Tibial nerve (tissue), 4 donors: ENCODE data around the gene GZMB. TPM values are rescaled to one million over a fixed set of nuclear protein-coding genes. Genes with fewer than 3 reads are reported as not detected.

Source experiments
- DNase-seq, 2 donors: peaks; one replicate each; pipeline ENCODE4 v3.0.0-alpha.2; 2019; ENCODE audit warnings: low spot score in 2 of 2
- H3K27ac ChIP-seq, 4 donors: fragments of 200-600 bp; sonication (generic) in 3 of 4; one replicate each; pipeline ENCODE4 v1.5.1; 2017 to 2019; ENCODE audit warnings: mild to moderate bottlenecking in 1 of 4
- H3K27me3 ChIP-seq, 2 donors: fragments of 200-600 bp; sonication (generic) in 1 of 2; one replicate each; pipeline versions ENCODE4 v1.5.1 to v1.6.0; 2017 to 2019
- H3K36me3 ChIP-seq, 3 donors: fragments of 200-600 bp; sonication (generic); one replicate each; pipeline ENCODE4 v1.5.1; 2018 to 2019
- H3K4me1 ChIP-seq, 4 donors: fragments of 200-600 bp; sonication (generic) in 3 of 4; one replicate each; pipeline ENCODE4 v1.5.1; 2017 to 2019
- H3K4me3 ChIP-seq, 4 donors: fragments of 200-600 bp; sonication (generic) in 3 of 4; one replicate each; pipeline ENCODE4 v1.5.1; 2017 to 2019; ENCODE audit warnings: mild to moderate bottlenecking in 1 of 4, moderate library complexity in 1 of 4
- H3K9me3 ChIP-seq, 4 donors: fragments of 200-600 bp; sonication (generic) in 3 of 4; one replicate each; pipeline ENCODE4 v1.5.1; 2017 to 2019
- CTCF ChIP-seq, 5 experiments: fragments of 200-600 bp in 3 of 5; fragments of 450-650 bp in 2 of 5; sonication (generic) in 3 of 5; IDR thresholded peaks; one replicate each; pipeline ENCODE4 v1.5.1; 2016 to 2019; ENCODE audit warnings: antibody characterized with exemption in 5 of 5, mild to moderate bottlenecking in 3 of 5, moderate library complexity in 2 of 5
- EP300 ChIP-seq, 2 donors: sonication (generic); formaldehyde crosslinking; IDR thresholded peaks; one replicate each; pipeline ENCODE4 v1.6.1; 2017; ENCODE audit warnings: antibody characterized with exemption in 2 of 2, mild to moderate bottlenecking in 1 of 2
- POLR2A ChIP-seq, 2 donors: fragments of 450-650 bp; IDR thresholded peaks; one replicate each; pipeline ENCODE4 v1.6.1; 2017; ENCODE audit warnings: antibody characterized with exemption in 2 of 2, mild to moderate bottlenecking in 2 of 2, moderate library complexity in 2 of 2
- WGBS, 2 donors: methylation state at CpG; one replicate each; pipeline ENCODE4 v1.1.5; 2018; 5-methylcytosine and 5-hydroxymethylcytosine counted together
- total RNA-seq, 4 donors: library from RNA; depleted of rRNA; stranded (reverse); fragments of >200 nt; gene quantifications; one replicate each; pipeline ENCODE4 v1.1.0, GENCODE V29; 2016

The GZMB gene
- total RNA-seq, 4 donors from 2014 or later = 4.8 TPM; not detected in 3

GRCh38 chr14:24613241-24613640 is 20.7 kb downstream of the GZMB start:
- Histone ChIP-seq H3K27me3 (no peaks in the 10 kb centered on the region), H3K27ac (no peak overlapping the region), H3K4me1 (no peaks in the 10 kb centered on the region), H3K9me3 (peaks cover 0 to 18% (median 0%) of the 10 kb centered on the region in 4 donors), H3K4me3 (no peak overlapping the region), H3K36me3 (no peaks in the 10 kb centered on the region)
- TF ChIP-seq CTCF (IDR thresholded peaks at IDR 0.05) = no peak
- TF ChIP-seq POLR2A (IDR thresholded peaks at IDR 0.05) = no peak
- no peak for TF ChIP-seq EP300 (IDR thresholded peaks at IDR 0.05)
- DNase-seq = no peak
- WGBS, 2 donors = 34 to 44% methylated on average over 1 of the region's 1 CpG

GRCh38 chr14:24612196-24612595 is 21.8 kb downstream of the GZMB start:
- no peaks in the 10 kb centered on the region for H3K4me1 ChIP-seq
- peaks cover 0 to 12% (median 0%) of the 10 kb centered on the region in 4 donors for H3K9me3 ChIP-seq
- no peak for TF ChIP-seq CTCF (IDR thresholded peaks at IDR 0.05)
- no peak overlapping the region for H3K27ac ChIP-seq
- H3K36me3 ChIP-seq = no peaks in the 10 kb centered on the region
- H3K4me3 ChIP-seq = no peak overlapping the region
- no peaks in the 10 kb centered on the region for H3K27me3 ChIP-seq
- no peak for DNase-seq

- WGBS, 2 donors = 86 to 87% methylated on average over 2 of the region's 2 CpGs
- Histone ChIP-seq H3K9me3 (peaks cover 0 to 12% (median 0%) of the 10 kb centered on the region in 4 donors), H3K36me3 (no peaks in the 10 kb centered on the region), H3K4me3 (no peak within 1 kb of the TSS), H3K27me3 (no peaks in the 10 kb centered on the region), H3K4me1 (no peaks in the 10 kb centered on the region), H3K27ac (no peak within 1 kb of the TSS)
- no peak for DNase-seq
- TF ChIP-seq POLR2A (IDR thresholded peaks at IDR 0.05) (no peak), EP300 (IDR thresholded peaks at IDR 0.05) (no peak), CTCF (IDR thresholded peaks at IDR 0.05) (no peak)
Measured at GRCh38 chr14:24609655-24610344, 24.2 kb downstream of the GZMB start, which contains the start of gene GZMH. TSS of gene GZMH (minus strand) at chr14:24609685. CDS start at chr14:24609613, 72 bp downstream.

- 70 to 81% methylated on average over 8 of the region's 8 CpGs for WGBS, 2 donors
- no peaks in the 10 kb centered on the region for H3K4me1 ChIP-seq
- TF ChIP-seq CTCF (IDR thresholded peaks at IDR 0.05) (no peak), EP300 (IDR thresholded peaks at IDR 0.05) (no peak), POLR2A (IDR thresholded peaks at IDR 0.05) (no peak)
Measured at GRCh38 chr14:24607635-24608514, 26.1 kb downstream of the GZMB start.

GRCh38 chr14:24607081-24607480 is 26.9 kb downstream of the GZMB start:
- WGBS, 2 donors = 74 to 87% methylated on average over 4 of the region's 4 CpGs
- Histone ChIP-seq H3K4me3 (no peak overlapping the region), H3K27me3 (no peaks in the 10 kb centered on the region), H3K36me3 (no peaks in the 10 kb centered on the region), H3K9me3 (peaks cover 0 to 12% (median 0%) of the 10 kb centered on the region in 4 donors), H3K4me1 (no peaks in the 10 kb centered on the region), H3K27ac (no peak overlapping the region)
- TF ChIP-seq CTCF (IDR thresholded peaks at IDR 0.05) = no peak
- no peak for TF ChIP-seq POLR2A (IDR thresholded peaks at IDR 0.05)
- TF ChIP-seq EP300 (IDR thresholded peaks at IDR 0.05) = no peak
- DNase-seq = no peak

More at GRCh38 chr14:24607635-24608514, 26.1 kb downstream of the GZMB start:
- DNase-seq = no peak
- Histone ChIP-seq H3K9me3 (peaks cover 0 to 12% (median 0%) of the 10 kb centered on the region in 4 donors), H3K27ac (no peak overlapping the region), H3K36me3 (no peaks in the 10 kb centered on the region), H3K27me3 (no peaks in the 10 kb centered on the region), H3K4me3 (no peak overlapping the region)
